Endothelial cell of umbilical vein (primary cell): ENCODE data around the gene POU6F2. TPM values are rescaled to one million over a fixed set of nuclear protein-coding genes. Genes with fewer than 3 reads are reported as not detected.

Experiments used
- BruUV-seq: library from RNA; stranded (reverse); fragments of 400-500 nt; replicated peaks from 2 replicates; lab custom pipeline; 2021; lab: Mats Ljungman, UMichigan
- CTCF ChIA-PET: fragments of 300-600, 350-600 bp; sonication (Branson Sonifier 250); formaldehyde crosslinking; loops from one replicate; lab custom pipeline; 2021; ENCODE audit warnings: antibody characterized with exemption, inconsistent platforms; lab: Charles Lee
- POLR2A ChIA-PET: fragments of 300-600, 350-600 bp; sonication (Branson Sonifier 250); formaldehyde crosslinking; loops from one replicate; lab custom pipeline; 2021; ENCODE audit warnings: antibody characterized with exemption, inconsistent platforms; lab: Charles Lee
- DNase-seq: peaks from one replicate; pipeline ENCODE4 v3.0.0-alpha.2; 2011; ENCODE audit warnings: low read depth, low spot score
- FAIRE-seq: peaks from 2 replicates; lab custom pipeline; 2011; peaks lifted over from hg19 to GRCh38; lab: Jason Lieb, UNC
- H2AFZ ChIP-seq: 2 replicates; pipeline ENCODE4 v1.6.0; 2012; ENCODE audit warnings: low read depth, low read length, control low read depth, inconsistent platforms
- H3K27ac ChIP-seq: 2 replicates; pipeline ENCODE4 v1.5.1; 2011; ENCODE audit warnings: low read depth, mild to moderate bottlenecking, control low read depth, low read length, moderate library complexity; ENCODE audit not compliant: insufficient read depth
- H3K27me3 ChIP-seq, 2 experiments: 2 replicates each; pipeline versions ENCODE4 v1.6.0 to v1.6.1; 2011; ENCODE audit warnings: low read length in 2 of 2, mixed read lengths in 1 of 2; ENCODE audit not compliant: control insufficient read depth in 2 of 2, insufficient read depth in 2 of 2
- H3K36me3 ChIP-seq, 2 experiments: 2 replicates in 1 of 2; 3 replicates in 1 of 2; pipeline ENCODE4 v1.5.1; 2011; ENCODE audit warnings: low read length in 2 of 2, mild to moderate bottlenecking in 1 of 2, moderate library complexity in 1 of 2; ENCODE audit not compliant: control insufficient read depth in 2 of 2, insufficient read depth in 2 of 2; ENCODE audit errors: extremely low read depth in 1 of 2
- H3K4me1 ChIP-seq: 3 replicates; pipeline ENCODE4 v1.5.1; 2011; ENCODE audit warnings: mild to moderate bottlenecking, low read length; ENCODE audit not compliant: control insufficient read depth, insufficient read depth; ENCODE audit errors: extremely low read depth
- H3K4me2 ChIP-seq: 2 replicates; pipeline ENCODE4 v1.6.1; 2011; ENCODE audit warnings: low read length, control low read depth, mixed read lengths; ENCODE audit not compliant: insufficient read depth
- H3K4me3 ChIP-seq, 3 experiments: fragments of 200-600 bp in 1 of 3; sonication (generic), shearing (Covaris generic) in 1 of 3; replicated peaks in 1 of 3; 2 replicates each; pipeline ENCODE4 v1.5.1; 2011 to 2016; ENCODE audit warnings: control low read depth in 3 of 3, low read length in 3 of 3, mild to moderate bottlenecking in 2 of 3, inconsistent platforms in 1 of 3, low read depth in 1 of 3, moderate library complexity in 1 of 3; ENCODE audit not compliant: insufficient read depth in 1 of 3
- H3K79me2 ChIP-seq: 2 replicates; pipeline ENCODE4 v1.6.0; 2012; ENCODE audit warnings: low read length, inconsistent platforms; ENCODE audit not compliant: control insufficient read depth, insufficient read depth
- H3K9ac ChIP-seq: replicated peaks from 2 replicates; pipeline ENCODE3; 2011; ENCODE audit warnings: low read length, control low read depth; ENCODE audit not compliant: insufficient read depth; ENCODE audit errors: extremely low read depth
- H3K9me1 ChIP-seq: replicated peaks from 3 replicates; pipeline ENCODE4 v1.6.0; 2011; ENCODE audit warnings: mild to moderate bottlenecking, low read length; ENCODE audit not compliant: control insufficient read depth, insufficient read depth; ENCODE audit errors: extremely low read depth
- H3K9me3 ChIP-seq: replicated peaks from 2 replicates; pipeline ENCODE4 v1.5.1; 2012; ENCODE audit warnings: low read length, inconsistent platforms; ENCODE audit not compliant: control insufficient read depth, insufficient read depth
- H4K20me1 ChIP-seq: replicated peaks from 2 replicates; pipeline ENCODE3; 2011; ENCODE audit warnings: mild to moderate bottlenecking, low read length; ENCODE audit not compliant: control insufficient read depth, insufficient read depth; ENCODE audit errors: extremely low read depth
- EZH2 ChIP-seq: IDR thresholded peaks from 2 replicates; pipeline ENCODE4 v1.6.1; 2012; ENCODE audit warnings: borderline replicate concordance, low read depth, mild to moderate bottlenecking, moderate library complexity, low read length, inconsistent platforms; ENCODE audit not compliant: severe bottlenecking
- FOS ChIP-seq: IDR thresholded peaks from 2 replicates; pipeline ENCODE4 v1.6.1; 2011; ENCODE audit warnings: mild to moderate bottlenecking, low read length, moderate library complexity, borderline replicate concordance; ENCODE audit not compliant: insufficient read depth
- GATA2 ChIP-seq: IDR thresholded peaks from 2 replicates; pipeline ENCODE4 v1.7.0; 2011; ENCODE audit warnings: low read depth, mild to moderate bottlenecking, moderate library complexity, mixed read lengths, low read length; ENCODE audit not compliant: insufficient read length, insufficient read depth
- JUN ChIP-seq: IDR thresholded peaks from 2 replicates; pipeline ENCODE4 v1.6.1; 2011; ENCODE audit warnings: borderline replicate concordance, low read depth; ENCODE audit not compliant: insufficient read length, insufficient read depth
- MYC ChIP-seq: IDR thresholded peaks from one replicate; pipeline ENCODE4 v1.6.1; 2011; ENCODE audit warnings: mild to moderate bottlenecking, low read depth, low read length
- POLR2A ChIP-seq: IDR thresholded peaks from 2 replicates; pipeline ENCODE4 v1.6.1; 2012; ENCODE audit warnings: low read depth, mild to moderate bottlenecking, control low read depth, low read length
- POLR2AphosphoS5 ChIP-seq: IDR thresholded peaks from 2 replicates; pipeline ENCODE4 v1.6.1; 2012; ENCODE audit warnings: low read depth, mild to moderate bottlenecking, control low read depth, low read length, moderate library complexity; ENCODE audit not compliant: insufficient read depth
- dilution Hi-C: fragments of 300-500 bp; cut with MboI; formaldehyde crosslinking; loops from one replicate; pipeline ENCODE4 v1.15.0; 2019; ENCODE audit warnings: low sequenced_read_pairs; ENCODE audit not compliant: extremely low pct_ligation_motif_present
- intact Hi-C: fragments of 100-400 bp; cut with micrococcal nuclease; formaldehyde crosslinking; loops from one replicate; pipeline ENCODE4 v1.10.0; 2022
- polyA plus RNA-seq, 4 experiments: library from polyadenylated mRNA; depleted of rRNA in 3 of 4; stranded (reverse) in 3 of 4; unstranded in 1 of 4; fragments of >200 nt; gene quantifications; 2 replicates each; pipeline versions ENCODE4 v1.2.1 to v1.2.3, GENCODE V29; 2011 to 2012; ENCODE audit warnings: missing spikeins in 1 of 4
- total RNA-seq: library from RNA; stranded (reverse); gene quantifications from 2 replicates; pipeline ENCODE4 v1.2.3, GENCODE V29; 2021
- TF ChIP-seq, protein P1 (sequence below): IDR thresholded peaks from 2 replicates; pipeline ENCODE4 v1.6.1; 2011; ENCODE audit not compliant: insufficient read depth, insufficient read length
- TF ChIP-seq, protein P2 (sequence below), 2 donors: IDR thresholded peaks; 1 replicate in 1 of 2; 2 replicates in 1 of 2; pipeline ENCODE4 v1.5.1; 2011; ENCODE audit warnings: low read length in 2 of 2, mild to moderate bottlenecking in 2 of 2, moderate library complexity in 2 of 2, control low read depth in 1 of 2, inconsistent platforms in 1 of 2, low read depth in 1 of 2; ENCODE audit not compliant: insufficient read depth in 1 of 2; ENCODE audit errors: extremely low read depth in 1 of 2

The POU6F2 gene
- total and polyA plus RNA-seq, 2 donors (not counting 3 experiments of a cell fraction or from before 2014, with no cell fraction given): 0.29 TPM; not detected in 1

DNA sequence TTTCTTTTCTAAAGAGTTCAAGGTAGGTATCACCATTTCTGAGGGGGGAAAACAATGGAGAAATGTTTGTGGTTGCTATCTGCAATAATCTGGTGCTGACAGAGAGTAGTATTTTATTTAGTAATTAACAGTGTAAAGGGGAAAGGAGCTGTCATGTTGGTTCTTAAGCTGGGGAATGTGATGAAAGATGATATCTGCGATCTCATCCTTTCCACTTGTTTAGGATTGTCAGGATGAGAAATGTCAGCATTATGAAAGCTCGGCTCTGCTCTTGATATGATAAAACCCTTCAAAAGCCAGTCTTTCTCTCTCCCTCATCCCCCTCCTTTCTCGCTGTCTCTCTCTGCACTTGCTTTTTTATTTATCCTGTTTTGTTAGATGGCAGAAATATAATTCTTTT, 106.1 kb downstream of the POU6F2 start:
- Histone ChIP-seq H4K20me1 (no peaks in the 10 kb centered on the region), H3K9me1 (no peaks in the 10 kb centered on the region), H3K36me3 (no peaks in the 10 kb centered on the region), H2AFZ (no peak overlapping the region), H3K9ac (no peak overlapping the region), H3K4me3 (no peak overlapping the region), H3K79me2 (no peaks in the 10 kb centered on the region), H3K4me2 (no peak overlapping the region), H3K9me3 (no peaks in the 10 kb centered on the region), H3K27me3 (peaks cover 6 to 7% of the 10 kb centered on the region in 2 experiments), H3K27ac (no peak overlapping the region), H3K4me1 (no peaks in the 10 kb centered on the region)
- no TSS peak for BruUV-seq
- ChIA-PET CTCF (no interaction called here), POLR2A (no interaction called here)
- dilution Hi-C loops (no loop called here), intact Hi-C loops (no loop called here)
- FAIRE-seq: no peak
- DNase-seq: no peak
- TF ChIP-seq GATA2 (no peak), POLR2A (no peak)

DNA sequence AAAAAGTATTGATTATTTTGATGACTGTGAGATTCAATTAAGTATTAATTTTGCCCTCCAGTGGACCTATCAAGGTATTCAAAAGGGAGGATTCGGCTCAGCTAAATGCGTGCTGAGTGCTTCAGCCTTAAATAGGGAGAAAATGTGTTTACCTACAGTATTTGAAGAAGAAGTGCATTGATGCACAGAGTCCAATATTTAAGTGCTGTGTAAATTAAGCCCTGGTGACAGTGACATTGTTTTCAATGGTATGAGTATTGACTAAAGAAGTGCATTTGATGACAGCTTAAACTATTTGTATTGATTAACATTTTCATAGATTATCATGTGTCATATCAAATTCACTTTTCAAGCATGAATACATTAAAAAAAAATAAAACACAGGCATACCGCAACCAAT, 106.6 kb downstream of the POU6F2 start:
- H3K4me3 ChIP-seq: no peak overlapping the region
- no TSS peak for BruUV-seq
- no peak overlapping the region for H3K4me2 ChIP-seq
- peaks cover 7% of the 10 kb centered on the region in 2 experiments for H3K27me3 ChIP-seq
- no peak overlapping the region for H2AFZ ChIP-seq
- H3K36me3 ChIP-seq: no peaks in the 10 kb centered on the region
- FAIRE-seq: no peak
- TF ChIP-seq MYC (no peak), EZH2 (no peak), POLR2AphosphoS5 (no peak), GATA2 (no peak), FOS (no peak), POLR2A (no peak), JUN (no peak)
- TF ChIP-seq, protein P1, sequence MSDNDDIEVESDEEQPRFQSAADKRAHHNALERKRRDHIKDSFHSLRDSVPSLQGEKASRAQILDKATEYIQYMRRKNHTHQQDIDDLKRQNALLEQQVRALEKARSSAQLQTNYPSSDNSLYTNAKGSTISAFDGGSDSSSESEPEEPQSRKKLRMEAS: no peak
- TF ChIP-seq, protein P2, sequence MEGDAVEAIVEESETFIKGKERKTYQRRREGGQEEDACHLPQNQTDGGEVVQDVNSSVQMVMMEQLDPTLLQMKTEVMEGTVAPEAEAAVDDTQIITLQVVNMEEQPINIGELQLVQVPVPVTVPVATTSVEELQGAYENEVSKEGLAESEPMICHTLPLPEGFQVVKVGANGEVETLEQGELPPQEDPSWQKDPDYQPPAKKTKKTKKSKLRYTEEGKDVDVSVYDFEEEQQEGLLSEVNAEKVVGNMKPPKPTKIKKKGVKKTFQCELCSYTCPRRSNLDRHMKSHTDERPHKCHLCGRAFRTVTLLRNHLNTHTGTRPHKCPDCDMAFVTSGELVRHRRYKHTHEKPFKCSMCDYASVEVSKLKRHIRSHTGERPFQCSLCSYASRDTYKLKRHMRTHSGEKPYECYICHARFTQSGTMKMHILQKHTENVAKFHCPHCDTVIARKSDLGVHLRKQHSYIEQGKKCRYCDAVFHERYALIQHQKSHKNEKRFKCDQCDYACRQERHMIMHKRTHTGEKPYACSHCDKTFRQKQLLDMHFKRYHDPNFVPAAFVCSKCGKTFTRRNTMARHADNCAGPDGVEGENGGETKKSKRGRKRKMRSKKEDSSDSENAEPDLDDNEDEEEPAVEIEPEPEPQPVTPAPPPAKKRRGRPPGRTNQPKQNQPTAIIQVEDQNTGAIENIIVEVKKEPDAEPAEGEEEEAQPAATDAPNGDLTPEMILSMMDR (IDR thresholded peaks at IDR 0.05; ENCODE audit: extremely low read depth in 1 of 2, insufficient read depth in 1 of 2, low read depth in 1 of 2, low read length in 2 of 2): no peak
- H3K79me2 ChIP-seq: no peaks in the 10 kb centered on the region
- H3K27ac ChIP-seq: no peak overlapping the region
- dilution Hi-C loops: no loop called here
- ChIA-PET POLR2A (no interaction called here), CTCF (no interaction called here)
- no peaks in the 10 kb centered on the region for H3K9me3 ChIP-seq
- H3K4me1 ChIP-seq: no peaks in the 10 kb centered on the region
- no peaks in the 10 kb centered on the region for H4K20me1 ChIP-seq
- no peak for DNase-seq
- H3K9me1 ChIP-seq: no peaks in the 10 kb centered on the region
- H3K9ac ChIP-seq: no peak overlapping the region
- intact Hi-C loops: no loop called here
